ENCODE measurements around the gene IQCN.

The IQCN gene

DNA sequence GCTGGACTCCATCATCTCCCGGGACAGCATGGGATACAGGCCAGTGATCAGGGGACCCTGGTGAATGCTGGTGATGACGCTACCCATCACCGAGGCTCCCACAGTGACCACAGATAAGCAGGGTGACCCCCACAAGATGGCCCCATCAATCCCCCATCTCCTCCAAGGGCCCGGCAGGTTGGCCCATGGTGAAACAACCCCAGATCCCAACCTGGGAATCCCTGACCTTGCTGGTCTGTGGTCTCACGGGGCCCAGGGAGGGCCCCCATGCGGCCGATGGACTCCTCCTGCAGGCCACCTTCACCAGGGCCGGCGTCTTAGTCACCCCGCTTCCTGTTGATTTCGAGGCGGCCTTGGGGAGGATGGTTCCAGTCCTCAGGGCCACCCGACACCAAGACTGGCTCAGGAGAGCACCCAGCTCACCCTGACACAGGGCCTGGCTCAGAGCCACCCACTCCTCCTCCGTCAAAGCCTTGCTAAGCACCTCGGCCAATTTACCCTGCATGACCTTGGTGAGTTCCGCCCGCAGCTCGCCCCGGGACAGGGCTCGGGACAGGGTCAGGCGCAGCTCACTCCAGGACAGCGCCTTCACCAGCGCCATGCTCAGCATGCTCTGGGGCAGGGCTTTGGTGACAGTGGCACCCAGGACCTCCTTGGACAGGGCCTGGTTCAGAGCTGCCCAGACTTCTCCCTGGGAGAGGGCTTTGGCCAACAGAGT, 10.0 kb downstream of the IQCN start:
- DNase-seq (ENCODE audit: low spot score), result no peak

DNA sequence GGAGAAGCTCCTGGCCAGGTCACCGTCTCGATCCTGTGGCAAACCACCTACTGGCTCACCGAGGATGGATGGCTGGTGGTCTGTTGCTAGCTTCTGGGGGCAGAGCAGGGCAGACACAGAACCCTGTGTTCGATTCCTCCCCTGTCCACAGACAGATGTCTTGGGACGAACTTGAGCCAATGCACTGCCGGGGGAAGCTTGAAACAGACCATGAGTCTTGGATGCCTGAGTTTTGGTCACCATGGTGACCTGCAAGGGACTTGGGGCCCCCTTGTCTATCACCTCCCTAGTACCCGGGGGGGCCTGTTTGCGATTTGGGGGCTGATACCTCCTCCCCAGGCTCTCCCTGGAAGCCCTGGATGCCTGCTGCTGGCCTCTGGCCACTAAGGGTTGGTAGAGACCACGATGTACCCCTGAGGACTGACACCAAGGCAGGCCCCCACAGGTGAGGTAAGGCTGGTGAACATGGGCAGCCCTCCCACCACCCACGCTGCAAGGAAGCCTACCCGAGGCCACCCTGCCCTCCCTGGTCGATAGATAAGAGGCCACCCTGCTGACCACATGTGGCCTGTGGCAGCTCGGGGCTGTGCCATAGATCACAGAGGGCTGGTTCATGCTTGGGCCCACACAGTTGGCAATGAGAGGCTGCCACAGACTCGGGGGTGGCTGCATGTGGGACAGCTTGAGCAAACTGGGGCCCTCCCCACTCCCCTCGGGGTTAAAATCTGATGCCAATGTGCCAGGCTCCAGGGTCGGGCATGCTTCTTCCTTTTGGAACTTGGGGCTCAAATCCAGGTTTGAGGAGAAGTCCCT, 10.7 kb downstream of the IQCN start:
- no peak for DNase-seq (ENCODE audit: low spot score)

DNA sequence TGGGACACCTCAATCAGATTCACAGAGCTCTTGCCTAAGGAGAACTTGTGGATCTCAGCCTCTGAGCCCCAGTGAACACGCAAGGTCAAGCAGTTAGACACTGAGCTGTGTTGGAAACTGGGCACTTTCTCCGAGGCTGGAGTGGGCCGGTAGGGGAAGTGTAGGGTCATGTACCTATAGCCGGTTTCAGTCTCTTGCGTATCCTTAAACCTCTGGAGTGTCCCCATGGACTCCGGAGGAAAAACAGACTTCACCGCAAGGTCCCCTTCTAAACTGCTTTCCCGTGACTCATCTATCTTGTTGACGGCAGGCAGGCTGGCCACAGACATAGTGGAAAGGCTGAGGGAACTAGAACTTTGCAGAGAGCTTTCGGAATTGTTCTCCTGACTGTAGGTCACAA, 11.3 kb downstream of the IQCN start:
- no peak for DNase-seq (ENCODE audit: low spot score)

DNA sequence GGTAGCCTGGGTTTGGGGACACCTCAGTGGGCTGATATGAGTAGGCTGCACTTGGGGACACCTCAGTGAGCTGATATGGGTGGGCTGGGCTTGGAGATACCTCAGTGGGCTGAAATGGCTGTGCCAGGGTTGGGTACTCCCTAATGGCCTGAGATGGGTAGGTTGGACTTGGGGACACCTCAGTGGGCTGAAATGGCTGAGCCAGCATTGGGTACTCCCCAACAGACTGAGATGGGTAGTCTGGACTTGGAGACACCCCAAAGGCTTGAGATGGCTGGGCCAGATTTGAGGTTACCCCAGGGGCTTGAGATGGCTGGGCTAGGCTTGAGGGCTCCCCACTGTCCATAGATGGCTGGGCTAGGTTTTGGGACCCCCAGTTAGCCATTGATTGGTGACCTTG, 12.1 kb downstream of the IQCN start:
- DNase-seq (ENCODE audit: low spot score), result no peak

DNA sequence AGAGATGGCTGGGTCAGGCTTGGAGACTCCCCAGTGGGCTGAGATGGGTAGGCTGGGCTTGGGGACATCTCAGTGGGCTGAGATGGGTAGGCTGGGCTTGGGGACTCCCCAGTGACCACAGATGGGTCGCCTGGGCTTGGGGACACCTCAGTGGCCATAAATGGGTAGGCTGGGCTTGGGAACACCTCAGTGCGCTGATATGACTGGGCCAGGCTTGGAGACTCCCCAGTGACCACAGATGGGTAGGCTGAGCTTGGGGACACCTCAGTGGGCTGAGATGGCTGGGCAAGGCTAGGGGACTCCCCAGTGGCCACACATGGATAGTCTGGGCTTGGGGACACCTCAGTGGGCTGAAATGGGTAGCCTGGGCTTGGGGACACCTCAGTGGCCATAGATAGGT, 12.8 kb downstream of the IQCN start:
- no peak for DNase-seq (ENCODE audit: low spot score)

DNA sequence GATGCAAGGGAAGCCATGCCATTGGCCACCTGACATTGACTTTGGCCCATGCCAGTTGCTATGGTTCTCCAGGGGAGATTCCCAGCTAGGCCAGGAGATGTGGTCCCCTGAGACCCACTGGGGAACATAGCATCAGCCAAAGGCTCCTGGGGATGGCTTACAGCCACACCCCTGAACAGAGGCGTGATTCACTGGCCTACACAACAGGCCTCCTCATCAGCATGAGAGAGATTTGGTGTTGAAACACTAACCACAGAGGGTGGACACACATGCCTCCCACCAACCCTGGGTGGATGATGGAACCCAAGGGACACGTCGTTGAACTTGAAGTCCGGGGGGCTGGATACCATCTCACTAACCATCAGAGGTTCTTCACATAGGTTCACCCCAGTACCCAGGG, 14.4 kb downstream of the IQCN start:
- no peak for DNase-seq (ENCODE audit: low spot score)

DNA sequence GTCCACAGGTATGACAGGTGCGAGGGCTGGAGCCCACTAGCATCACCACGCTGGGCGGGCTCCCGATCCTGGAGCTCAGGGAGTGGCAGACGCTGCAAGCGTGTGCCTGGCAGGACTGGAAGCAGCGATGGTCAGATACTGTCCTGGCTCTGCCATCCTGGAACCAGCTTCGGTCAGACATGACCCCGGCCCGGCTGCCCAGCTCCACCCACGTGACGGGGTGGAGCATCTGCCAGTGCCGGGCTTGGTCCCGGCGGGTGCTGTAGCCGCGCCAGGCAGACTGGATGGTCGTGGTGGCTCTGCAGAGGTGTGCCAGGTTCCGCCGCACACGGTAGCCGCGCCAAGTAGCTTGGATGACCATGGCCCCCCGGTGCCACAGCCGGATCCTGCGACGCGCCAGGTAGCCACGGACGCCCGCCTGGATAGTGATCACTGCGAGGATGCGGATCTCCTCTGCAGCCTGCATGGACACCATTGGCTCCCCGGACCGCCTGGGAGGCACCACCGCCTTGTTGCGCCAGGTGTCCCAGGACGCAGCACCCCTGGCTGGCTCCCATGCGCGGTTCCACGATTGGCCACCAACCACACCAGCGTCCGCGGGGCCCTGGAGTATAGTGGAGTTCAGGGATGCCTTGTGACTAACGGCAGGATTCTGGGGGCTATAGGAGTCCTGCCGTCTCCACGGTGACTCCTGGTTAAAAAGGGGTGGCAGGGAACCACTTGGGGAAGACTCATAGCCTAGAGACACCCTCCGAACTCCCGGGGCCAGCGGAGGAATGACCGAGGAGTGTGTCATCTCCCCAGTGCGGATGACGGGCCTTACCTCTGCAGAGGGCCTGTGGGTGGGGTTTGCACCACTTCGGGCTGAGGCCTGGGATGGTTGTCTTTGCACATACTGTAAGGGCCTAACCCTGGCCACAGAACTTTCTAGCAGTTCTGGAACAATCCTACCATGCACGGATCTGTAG, 16.5 kb downstream of the IQCN start:
- DNase-seq (ENCODE audit: low spot score), result no peak

DNA sequence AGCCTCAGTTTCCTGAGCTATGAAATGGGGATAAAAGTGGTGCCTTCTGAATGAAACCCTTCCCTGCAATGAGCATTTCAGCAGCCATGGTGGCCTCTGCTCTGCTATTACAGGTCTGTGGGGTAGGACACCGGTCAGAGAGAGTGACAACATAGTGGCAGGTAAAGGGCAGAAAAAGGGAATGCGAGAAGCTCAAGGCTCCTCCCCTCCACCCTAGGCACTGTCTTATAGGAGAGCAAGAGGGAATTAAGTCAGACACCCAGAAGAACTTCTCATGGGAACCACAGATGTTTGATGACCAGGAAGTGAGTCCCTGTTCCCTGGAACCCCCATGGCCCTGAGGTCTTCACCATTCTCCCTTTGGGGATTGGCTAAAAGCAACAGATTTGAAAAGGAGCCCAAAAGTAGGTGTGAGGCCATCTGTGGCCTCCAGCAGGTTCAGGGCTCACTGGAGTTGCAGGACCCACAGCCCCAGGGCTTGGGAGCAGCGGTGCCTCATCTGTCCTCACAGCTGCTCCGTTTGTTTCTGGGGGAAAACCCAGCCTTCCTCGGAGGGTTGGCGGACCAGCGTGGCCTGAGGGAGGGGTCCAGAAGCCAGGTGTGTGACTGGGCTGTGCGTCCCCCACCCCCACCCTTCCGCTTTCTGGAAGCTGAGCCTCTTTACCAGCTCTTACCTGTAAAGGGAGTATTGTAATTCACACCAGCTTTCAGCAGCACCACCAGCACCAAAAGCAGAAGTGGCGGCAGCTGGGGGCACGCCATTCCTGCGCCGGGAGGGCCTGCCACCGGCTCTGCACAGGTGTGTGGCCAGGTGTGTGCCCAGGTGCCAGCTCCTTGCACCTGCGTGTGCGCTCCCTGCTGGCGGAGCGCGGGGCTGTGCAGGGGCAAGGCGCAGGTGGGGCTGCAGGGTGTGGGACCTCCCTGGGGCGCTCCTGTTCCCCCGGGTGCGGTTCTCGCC, 19.4 kb downstream of the IQCN start:
- no peak for DNase-seq (ENCODE audit: low spot score)

DNA sequence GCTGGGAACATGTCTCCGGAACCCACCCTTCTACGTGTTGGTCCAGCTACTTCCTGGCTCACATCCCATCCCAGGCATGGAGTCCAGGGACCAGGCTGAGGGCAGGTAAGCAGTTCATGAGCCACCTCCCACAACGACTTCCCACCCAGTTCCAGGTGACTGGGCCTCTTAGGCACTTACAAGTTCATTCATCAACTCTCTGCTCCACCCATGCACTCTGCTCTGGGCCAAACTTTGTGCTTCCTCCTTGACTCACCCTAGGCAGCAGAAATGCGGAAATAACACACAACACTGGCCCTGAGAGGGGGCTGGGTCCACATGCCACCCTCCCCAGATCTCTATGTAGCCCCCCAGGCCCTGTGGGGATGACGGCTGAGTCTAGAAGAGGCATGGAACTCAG, 20.5 kb downstream of the IQCN start:
- DNase-seq (ENCODE audit: low spot score), result no peak

DNA sequence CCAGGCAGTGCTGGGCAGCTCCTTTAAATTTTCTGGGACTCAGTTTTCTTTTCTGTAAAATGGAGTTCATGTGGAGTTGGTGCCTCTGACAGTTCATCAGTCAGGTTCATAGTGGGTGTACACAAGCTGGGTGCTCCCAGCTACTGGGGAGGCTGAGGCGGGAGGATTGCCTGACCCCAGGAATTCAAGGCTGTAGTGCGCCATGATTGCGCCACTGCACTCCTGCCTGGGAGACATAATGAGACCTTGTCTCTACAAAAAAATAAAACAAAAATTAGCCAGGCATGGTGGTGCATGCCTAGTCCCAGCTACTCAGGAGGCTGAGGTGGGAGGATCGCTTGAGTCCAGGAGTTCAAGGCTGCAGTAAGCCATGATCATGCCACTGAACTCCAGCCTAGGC, 21.1 kb downstream of the IQCN start:
- no peak for DNase-seq (ENCODE audit: low spot score)

DNA sequence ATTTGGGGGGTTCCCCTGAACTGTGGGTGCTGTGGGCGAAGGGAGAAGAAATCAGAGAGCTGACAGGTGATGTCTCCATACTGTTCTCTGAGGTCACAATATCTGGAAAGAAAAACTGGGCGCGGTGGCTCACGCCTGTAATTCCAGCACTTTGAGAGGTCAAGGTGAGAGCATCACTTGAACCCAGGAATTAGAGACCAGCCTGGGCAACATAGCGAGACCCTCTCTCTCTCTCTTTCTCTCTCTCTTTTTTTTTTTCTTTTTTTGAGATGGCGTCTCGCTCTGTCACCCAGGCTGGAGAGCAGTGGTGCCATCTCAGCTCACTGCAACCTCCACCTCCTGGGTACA, 21.9 kb downstream of the IQCN start:
- no peak for DNase-seq (ENCODE audit: low spot score)

DNA sequence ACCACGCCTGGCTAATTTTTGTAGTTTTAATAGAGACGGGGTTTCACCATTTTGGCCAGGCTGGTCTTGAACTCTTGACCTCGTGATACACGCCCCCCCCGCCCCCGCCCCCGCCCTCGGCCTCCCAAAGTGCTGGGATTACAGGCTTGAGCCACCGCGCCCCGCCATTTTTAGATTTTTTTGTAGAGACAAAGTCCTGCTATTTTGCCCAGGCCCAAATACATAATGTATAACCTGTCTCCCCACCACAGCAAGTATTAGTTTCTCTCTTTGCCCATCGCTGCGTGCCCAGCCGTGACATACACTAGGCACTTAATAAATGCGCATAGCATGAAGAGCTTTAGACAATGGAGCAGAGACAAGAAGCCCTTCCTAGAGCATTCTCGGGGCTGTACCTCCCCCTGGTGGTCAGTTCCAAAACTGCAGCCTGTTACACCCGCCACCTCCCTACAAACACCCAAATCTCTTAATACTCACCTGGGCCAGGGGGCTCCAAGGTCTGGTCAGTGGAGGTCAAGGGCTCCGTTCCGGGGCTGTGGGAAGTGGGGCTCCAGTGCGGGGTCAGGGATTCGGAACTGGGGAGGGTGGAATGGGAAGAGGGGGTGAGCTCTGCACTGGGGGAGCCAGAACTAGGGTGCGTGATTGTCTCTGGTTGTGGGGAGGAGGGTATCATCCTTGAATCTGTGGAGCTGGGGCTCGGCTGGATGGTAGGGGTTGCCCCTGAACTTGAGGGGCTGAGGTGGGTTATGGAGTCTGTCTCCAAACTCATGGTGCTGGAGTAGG, 22.5 kb downstream of the IQCN start:
- peak; percentile 86 for DNase-seq (ENCODE audit: low spot score)

DNA sequence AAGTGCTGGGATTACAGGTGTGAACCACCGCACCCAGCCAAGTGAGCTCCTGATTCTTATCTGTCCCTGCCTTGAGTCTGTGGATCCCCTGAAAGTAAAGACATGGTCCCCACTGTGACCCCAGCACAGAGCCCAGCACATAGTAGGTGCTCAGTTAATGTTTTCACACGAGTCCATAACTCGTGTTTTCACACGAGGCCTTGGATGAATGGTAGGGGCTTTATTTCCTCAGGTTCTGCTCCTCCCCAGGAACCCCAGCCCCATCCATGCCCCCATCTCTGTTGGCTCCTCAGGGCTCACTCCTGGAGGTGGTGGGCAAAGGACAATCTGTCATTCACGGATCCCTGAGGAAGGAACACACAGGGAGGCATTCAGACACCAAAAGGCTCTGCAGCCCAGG, 24.4 kb downstream of the IQCN start:
- DNase-seq (ENCODE audit: low spot score), result no peak

DNA sequence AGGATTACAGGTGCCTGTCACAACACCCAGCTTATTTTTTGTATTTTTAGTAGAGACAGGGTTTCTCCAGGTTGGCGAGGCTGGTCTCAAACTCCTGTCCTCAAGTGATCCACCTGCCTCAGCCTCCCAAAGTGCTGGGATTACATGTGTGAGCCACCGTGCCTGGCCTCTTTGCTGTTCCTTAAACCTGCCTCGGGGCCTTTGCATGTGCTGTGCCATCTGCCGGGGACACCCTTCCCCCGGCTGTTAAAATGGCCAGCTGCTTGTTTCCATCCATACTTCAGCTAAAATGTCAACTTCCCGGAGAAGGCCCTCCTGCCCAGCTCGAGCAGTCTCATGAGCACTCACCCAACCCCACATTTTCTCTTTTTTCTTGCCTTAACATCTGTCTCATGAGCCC, 29.0 kb downstream of the IQCN start:
- DNase-seq (ENCODE audit: low spot score), result no peak

DNA sequence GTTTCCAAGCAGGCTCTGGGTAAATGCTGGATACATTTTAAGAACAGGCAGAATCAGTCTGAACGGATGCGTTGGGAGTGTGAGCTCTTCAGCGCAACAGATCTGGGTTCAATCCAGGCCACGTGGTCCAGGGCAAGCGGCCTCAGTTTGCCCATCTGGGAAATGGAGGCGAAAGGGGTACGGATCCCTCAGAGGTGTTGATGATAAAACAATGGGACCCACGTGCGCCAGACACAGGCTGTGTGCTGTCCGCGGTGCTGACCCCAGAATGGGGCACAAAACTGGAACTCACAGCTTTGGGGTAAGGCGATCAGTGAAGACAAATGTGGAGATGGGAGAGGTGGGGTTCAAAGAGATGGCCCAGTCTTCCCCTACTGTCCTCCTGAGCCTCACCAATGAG, 34.9 kb downstream of the IQCN start:
- no peak for DNase-seq (ENCODE audit: low spot score)

DNA sequence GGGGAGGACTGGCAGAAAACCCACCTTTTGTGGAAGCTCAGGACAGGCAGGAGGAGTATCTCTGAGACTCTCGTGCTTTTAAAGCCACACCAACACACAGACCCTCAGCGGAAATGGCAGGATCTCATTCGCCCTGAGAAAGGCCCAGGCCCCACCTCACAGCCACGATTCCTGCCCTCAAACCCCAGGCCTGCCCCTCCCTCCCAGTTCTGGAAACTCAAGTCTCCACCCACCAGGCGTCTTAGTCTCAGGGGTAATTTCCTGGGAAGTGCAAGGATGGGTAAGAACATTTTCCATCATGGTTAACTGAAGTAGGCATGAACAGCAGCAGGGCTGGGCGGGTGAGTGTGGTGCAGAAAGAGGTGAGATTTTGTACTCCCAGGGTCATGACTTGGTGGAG, 40.1 kb downstream of the IQCN start:
- no peak for DNase-seq (ENCODE audit: low spot score)

DNA sequence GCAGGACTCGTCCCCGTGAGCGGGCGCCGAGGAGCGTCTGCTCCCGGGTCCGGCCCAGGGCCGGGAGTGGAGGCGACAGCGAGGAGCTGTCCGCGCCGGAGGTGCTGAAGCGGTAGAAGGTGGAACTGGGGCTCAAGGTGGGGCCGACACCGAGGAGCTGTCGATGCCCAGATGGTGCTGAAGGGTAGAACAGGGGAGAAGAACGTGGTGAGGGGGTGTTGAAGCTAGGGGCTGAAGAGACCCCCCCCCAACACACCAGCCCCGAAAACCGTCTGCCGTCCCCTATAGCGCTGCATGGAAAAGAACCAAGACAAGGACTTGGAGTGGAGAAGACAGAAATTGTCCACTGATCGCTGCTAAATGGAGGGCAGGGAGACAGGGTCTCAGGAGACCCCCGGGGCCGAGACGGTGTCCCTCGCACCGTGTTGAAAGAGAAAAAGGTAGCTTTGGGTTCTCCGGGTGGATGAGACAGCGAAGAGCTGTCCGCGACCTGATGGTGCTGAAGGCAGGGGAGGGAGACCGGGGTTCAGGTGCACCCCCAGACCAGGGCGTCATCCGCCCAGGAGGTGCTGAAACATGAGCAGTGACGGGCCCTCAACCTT, 40.9 kb downstream of the IQCN start:
- DNase-seq (ENCODE audit: low spot score), result peak; percentile 76

DNA sequence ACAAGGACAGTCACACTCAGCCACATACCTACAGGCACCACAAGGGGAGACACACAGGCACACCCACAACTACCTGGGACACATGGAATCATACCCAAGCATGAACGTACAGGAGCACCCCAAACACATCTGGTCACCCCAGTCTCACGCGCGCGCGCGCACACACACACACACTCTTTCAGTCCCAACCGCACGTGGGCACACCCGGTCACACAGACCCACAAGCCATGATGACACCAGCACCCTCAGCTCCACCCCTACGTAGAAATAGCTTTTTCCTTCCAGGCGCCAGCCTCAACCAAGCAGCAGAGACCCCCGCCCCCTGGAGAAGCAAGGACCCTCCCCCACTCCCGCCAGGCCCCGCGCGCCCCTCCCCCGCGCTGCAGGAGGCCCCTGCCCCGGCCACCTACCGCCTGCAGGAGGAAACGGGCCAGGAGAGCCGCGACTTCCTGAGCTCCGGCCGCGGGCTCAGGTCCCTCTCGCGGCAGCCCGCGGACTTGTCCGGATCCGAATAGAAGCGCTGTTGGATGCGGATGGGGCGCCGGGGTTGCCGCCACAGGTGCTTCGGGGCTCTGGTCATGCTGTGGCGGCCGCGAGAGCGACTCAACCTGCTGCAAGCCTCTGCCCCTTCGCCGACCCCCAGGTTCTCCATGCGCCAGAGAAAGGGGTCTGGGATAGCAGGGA, 41.6 kb downstream of the IQCN start:
- DNase-seq (ENCODE audit: low spot score), result no peak

DNA sequence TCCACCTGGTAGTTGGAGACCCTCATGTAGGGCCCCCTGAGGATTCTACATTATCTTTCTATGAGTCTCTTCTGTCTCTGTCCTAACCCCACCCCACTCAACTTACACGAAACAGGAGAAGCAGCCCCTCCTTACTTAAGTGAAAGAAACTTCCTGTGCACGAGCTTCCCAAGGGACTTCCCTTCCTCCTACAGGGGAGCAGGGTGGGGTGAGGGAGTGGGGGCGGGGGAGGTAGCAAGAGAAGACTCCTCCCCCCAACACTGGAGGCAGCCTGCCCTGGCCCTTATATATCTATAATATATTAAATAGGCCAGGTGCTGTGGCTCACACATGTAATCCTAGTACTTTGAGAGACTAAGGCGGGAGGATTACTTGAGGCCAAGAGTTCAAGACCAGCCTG, 42.5 kb downstream of the IQCN start:
- DNase-seq (ENCODE audit: low spot score), result no peak
